Measurements from ENCODE around the gene TOX2. TPM values are rescaled to one million over a fixed set of nuclear protein-coding genes. Genes with fewer than 3 reads are reported as not detected.

Gene TOX2
- total and polyA plus RNA-seq, 2 of the 8 experiments (the other 6 are each of a cell fraction or from before 2014, with no cell fraction given) = 1.8 to 3.4 TPM

DNA sequence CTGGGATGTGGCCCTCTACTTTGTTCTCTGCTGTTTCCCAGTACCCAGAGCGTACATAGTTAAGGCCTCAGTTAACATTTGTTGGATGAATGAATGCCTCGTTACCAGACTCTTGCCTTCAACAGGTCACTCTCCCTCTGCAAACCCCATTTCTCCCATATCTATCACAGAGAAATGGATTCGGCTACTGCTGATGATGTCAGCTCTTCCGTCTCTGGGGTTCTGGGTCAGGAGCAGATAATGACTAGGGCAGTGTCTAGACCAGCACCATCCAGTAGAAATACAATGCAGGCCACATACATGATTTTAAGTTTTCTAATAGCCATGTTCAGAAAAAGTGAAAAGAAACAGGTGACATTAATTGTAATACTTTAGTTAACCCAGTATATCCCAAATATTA lies 47.9 kb downstream of the TOX2 start:
- H3K18ac ChIP-seq (ENCODE audit: extremely low read depth, low read length) = no peak overlapping the region; the same call in 1 of the 2 replicates
- peaks cover 0 to 18% (median 4%) of the 10 kb centered on the region in 4 experiments; a peak in 4 of 7 replicates for H3K4me1 ChIP-seq (replicated peaks in 1 of 4; ENCODE audit: control insufficient read depth in 3 of 4, insufficient read depth in 4 of 4, low read length in 3 of 4)
- H3K9ac ChIP-seq (replicated peaks in 1 of 4; ENCODE audit: extremely low read depth in 1 of 4, low read depth in 3 of 4, low read length in 3 of 4) = no peak overlapping the region
- no peak overlapping the region for H2BK5ac ChIP-seq (ENCODE audit: low read depth, low read length)
- FAIRE-seq (no peak), DNase-seq (ENCODE audit: low read depth in 1 of 2, low spot score in 2 of 2) (no peak)
- H4K20me1 ChIP-seq (replicated peaks in 1 of 2; ENCODE audit: control insufficient read depth in 1 of 2, insufficient read depth in 2 of 2, low read length in 2 of 2) = peaks cover 2 to 3% of the 10 kb centered on the region in 2 experiments
- H3K27me3 ChIP-seq (replicated peaks in 1 of 4; ENCODE audit: control insufficient read depth in 3 of 4, extremely low read depth in 1 of 4, insufficient read depth in 3 of 4, low read length in 3 of 4) = peaks cover 0 to 4% (median under 1%) of the 10 kb centered on the region in 4 experiments; a peak in 3 of 7 replicates
- H3K56ac ChIP-seq (replicated peaks; ENCODE audit: insufficient read length, low read depth, low read length) = no peak overlapping the region
- peaks cover 4% of the 10 kb centered on the region for H3K23me2 ChIP-seq (ENCODE audit: low read depth, low read length)
- 88% methylated on average over 4 of the region's 4 CpGs; no CpG with 5 or more reads in 1 of the 2 experiments for WGBS, 2 experiments (ENCODE audit: extremely low coverage in 1 of 2, insufficient coverage in 1 of 2, insufficient read length in 1 of 2, insufficient replicate concordance in 2 of 2, low coverage in 1 of 2, low lambda C conversion rate in 2 of 2, missing lambda C conversion rate in 1 of 2)
- H4K8ac ChIP-seq (ENCODE audit: extremely low read depth, insufficient read depth, low read length) = no peak overlapping the region
- H3K23ac ChIP-seq (ENCODE audit: insufficient read length) = no peak overlapping the region
- no peaks in the 10 kb centered on the region for H3K79me2 ChIP-seq (ENCODE audit: control insufficient read depth in 1 of 2, insufficient read depth in 2 of 2, low read length in 2 of 2)
- POLR2A ChIA-PET (ENCODE audit: partially characterized antibody) = interaction anchor here (0.6 kb wide), 1 partner anchor 405 kb away, joined by 4 read pairs; no protein-coding TSS in a partner anchor
- H3K36me3 ChIP-seq (ENCODE audit: control insufficient read depth in 2 of 4, insufficient read depth in 4 of 4, low read length in 3 of 4) = no peaks in the 10 kb centered on the region
- CTCF ChIA-PET (ENCODE audit: partially characterized antibody) = interaction anchor here (1.7 kb wide), 1 partner anchor 19 kb away, joined by 4 read pairs; no protein-coding TSS in a partner anchor
- H2BK15ac ChIP-seq (ENCODE audit: low read length) = no peak overlapping the region
- no peak overlapping the region for H2AK5ac ChIP-seq (ENCODE audit: low read depth, low read length)
- H3K27ac ChIP-seq (ENCODE audit: low read depth, low read length) = no peak overlapping the region
- no peak overlapping the region for H4K5ac ChIP-seq (ENCODE audit: insufficient read length, low read depth, low read length)
- TF ChIP-seq SP4 (IDR thresholded peaks at IDR 0.05; ENCODE audit: low read length) (no peak), ASH2L (IDR thresholded peaks at IDR 0.05; ENCODE audit: low read length) (no peak), RXRA (IDR thresholded peaks at IDR 0.05; ENCODE audit: insufficient read depth, low read depth, low read length) (no peak)
- H2BK120ac ChIP-seq (replicated peaks; ENCODE audit: low read depth, low read length) = no peak overlapping the region
- H2BK12ac ChIP-seq (ENCODE audit: low read depth, low read length) = no peak overlapping the region
- no peaks in the 10 kb centered on the region for H3K9me3 ChIP-seq (ENCODE audit: insufficient read depth in 2 of 2, low read depth in 1 of 2, low read length in 1 of 2)
- H3K4me2 ChIP-seq (ENCODE audit: insufficient read depth in 1 of 2, low read depth in 2 of 2, low read length in 2 of 2) = no peak overlapping the region
- H2BK20ac ChIP-seq (ENCODE audit: low read length) = no peak overlapping the region
- no peak overlapping the region for H3K14ac ChIP-seq (ENCODE audit: insufficient read length)
- no peak overlapping the region for H2AFZ ChIP-seq (ENCODE audit: low read length)
- no peak overlapping the region for H3K4ac ChIP-seq (replicated peaks; ENCODE audit: insufficient read length, low read depth, low read length)
- no peak overlapping the region for H3K4me3 ChIP-seq (ENCODE audit: extremely low read depth in 1 of 4, insufficient read depth in 2 of 4, low read depth in 3 of 4, low read length in 4 of 4)
- H3K79me1 ChIP-seq (ENCODE audit: low read depth, low read length) = peaks cover 2% of the 10 kb centered on the region; the same call in 1 of the 2 replicates
- H4K91ac ChIP-seq (replicated peaks; ENCODE audit: insufficient read length, low read length) = no peak overlapping the region

All from H1 (cell line).